ENCODE data around the gene CLIC5. TPM values are rescaled to one million over a fixed set of nuclear protein-coding genes. Genes with fewer than 3 reads are reported as not detected.

Gene CLIC5
- total RNA-seq, 4 donors from 2014 or later, result under 0.01 to 5.1 (median 1.5) TPM

DNA sequence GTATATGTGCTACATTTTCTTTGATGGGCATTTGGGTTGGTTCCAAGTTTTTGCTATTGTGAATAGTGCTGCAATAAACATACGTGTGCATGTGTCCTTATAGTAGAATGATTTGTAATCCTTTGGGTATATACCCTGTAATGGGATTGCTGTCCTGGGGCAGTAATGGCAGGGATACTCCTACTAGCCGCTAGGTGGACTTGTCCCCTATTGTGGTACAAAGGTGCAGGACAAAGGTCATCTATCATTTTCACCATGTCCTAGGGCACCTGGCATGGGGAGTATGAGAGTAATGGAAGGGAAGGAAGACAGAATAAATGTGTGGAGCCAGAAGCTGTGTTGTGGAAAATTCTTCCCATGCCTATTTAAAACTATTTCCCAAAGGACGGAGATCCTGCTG is 174.6 kb downstream of the CLIC5 start:
- Histone ChIP-seq H3K36me3 (no peaks in the 10 kb centered on the region), H3K9me3 (no peaks in the 10 kb centered on the region), H3K4me3 (no peak overlapping the region), H3K27me3 (no peaks in the 10 kb centered on the region), H3K27ac (no peak overlapping the region), H3K4me1 (no peaks in the 10 kb centered on the region)
- DNase-seq, result no peak
- intact Hi-C loops (cut with DNase I; ENCODE audit: low total_unique reads), result no loop called here
- no peak for TF ChIP-seq POLR2A (IDR thresholded peaks at IDR 0.05)
- TF ChIP-seq, protein P1, sequence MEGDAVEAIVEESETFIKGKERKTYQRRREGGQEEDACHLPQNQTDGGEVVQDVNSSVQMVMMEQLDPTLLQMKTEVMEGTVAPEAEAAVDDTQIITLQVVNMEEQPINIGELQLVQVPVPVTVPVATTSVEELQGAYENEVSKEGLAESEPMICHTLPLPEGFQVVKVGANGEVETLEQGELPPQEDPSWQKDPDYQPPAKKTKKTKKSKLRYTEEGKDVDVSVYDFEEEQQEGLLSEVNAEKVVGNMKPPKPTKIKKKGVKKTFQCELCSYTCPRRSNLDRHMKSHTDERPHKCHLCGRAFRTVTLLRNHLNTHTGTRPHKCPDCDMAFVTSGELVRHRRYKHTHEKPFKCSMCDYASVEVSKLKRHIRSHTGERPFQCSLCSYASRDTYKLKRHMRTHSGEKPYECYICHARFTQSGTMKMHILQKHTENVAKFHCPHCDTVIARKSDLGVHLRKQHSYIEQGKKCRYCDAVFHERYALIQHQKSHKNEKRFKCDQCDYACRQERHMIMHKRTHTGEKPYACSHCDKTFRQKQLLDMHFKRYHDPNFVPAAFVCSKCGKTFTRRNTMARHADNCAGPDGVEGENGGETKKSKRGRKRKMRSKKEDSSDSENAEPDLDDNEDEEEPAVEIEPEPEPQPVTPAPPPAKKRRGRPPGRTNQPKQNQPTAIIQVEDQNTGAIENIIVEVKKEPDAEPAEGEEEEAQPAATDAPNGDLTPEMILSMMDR (IDR thresholded peaks at IDR 0.05), result no peak

DNA sequence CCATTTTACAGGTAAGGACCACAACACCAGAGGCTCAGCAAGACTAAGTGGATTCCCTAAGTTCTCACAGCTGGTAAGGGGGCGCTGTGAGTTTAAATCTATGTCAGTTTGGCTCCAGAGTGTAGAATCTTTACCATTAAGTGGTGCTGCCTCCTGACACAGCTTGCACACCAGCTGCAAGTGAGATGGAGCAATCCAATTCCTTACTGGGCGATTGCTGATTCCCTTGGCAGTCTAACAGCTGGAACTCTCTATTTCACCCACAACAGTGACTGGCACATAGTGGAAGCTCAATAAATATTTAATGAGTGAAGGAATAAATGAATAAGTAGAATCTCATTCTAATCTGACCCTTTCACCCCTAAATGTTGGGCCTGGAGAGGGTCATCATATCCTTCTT is 176.7 kb downstream of the CLIC5 start:
- intact Hi-C loops (cut with DNase I; ENCODE audit: low total_unique reads), result no loop called here
- Histone ChIP-seq H3K36me3 (no peaks in the 10 kb centered on the region), H3K4me1 (no peaks in the 10 kb centered on the region), H3K27ac (no peak overlapping the region), H3K4me3 (no peak overlapping the region), H3K27me3 (no peaks in the 10 kb centered on the region), H3K9me3 (no peaks in the 10 kb centered on the region)
- DNase-seq, result no peak
- TF ChIP-seq, protein P1 (IDR thresholded peaks at IDR 0.05), result no peak
- no peak for TF ChIP-seq POLR2A (IDR thresholded peaks at IDR 0.05)

DNA sequence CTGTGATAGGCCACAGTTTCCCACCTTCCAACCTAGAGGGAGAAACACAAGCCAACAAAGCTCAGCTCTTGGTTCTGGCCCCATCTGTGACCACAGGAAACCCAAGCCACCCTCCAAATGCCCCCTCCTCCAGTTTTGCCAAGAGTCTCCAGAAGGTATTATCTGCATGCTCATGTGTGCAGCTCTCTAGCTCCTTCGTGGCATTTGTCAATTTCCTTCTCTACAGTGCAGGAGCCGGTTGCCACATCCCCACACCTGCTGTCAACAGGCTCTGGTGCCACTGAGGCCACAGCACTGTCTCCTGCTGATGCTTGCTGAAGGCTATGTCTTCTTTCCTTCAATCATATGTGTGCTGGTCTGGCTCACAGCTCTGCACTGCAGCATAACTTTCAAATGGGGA is 177.2 kb downstream of the CLIC5 start:
- no peak overlapping the region for H3K4me3 ChIP-seq
- H3K27ac ChIP-seq, result no peak overlapping the region
- DNase-seq, result no peak
- TF ChIP-seq, protein P1 (IDR thresholded peaks at IDR 0.05), result no peak
- TF ChIP-seq POLR2A (IDR thresholded peaks at IDR 0.05), result no peak
- H3K4me1 ChIP-seq, result no peaks in the 10 kb centered on the region
- H3K36me3 ChIP-seq, result no peaks in the 10 kb centered on the region
- H3K9me3 ChIP-seq, result no peaks in the 10 kb centered on the region
- intact Hi-C loops (cut with DNase I; ENCODE audit: low total_unique reads), result no loop called here
- H3K27me3 ChIP-seq, result no peaks in the 10 kb centered on the region

DNA sequence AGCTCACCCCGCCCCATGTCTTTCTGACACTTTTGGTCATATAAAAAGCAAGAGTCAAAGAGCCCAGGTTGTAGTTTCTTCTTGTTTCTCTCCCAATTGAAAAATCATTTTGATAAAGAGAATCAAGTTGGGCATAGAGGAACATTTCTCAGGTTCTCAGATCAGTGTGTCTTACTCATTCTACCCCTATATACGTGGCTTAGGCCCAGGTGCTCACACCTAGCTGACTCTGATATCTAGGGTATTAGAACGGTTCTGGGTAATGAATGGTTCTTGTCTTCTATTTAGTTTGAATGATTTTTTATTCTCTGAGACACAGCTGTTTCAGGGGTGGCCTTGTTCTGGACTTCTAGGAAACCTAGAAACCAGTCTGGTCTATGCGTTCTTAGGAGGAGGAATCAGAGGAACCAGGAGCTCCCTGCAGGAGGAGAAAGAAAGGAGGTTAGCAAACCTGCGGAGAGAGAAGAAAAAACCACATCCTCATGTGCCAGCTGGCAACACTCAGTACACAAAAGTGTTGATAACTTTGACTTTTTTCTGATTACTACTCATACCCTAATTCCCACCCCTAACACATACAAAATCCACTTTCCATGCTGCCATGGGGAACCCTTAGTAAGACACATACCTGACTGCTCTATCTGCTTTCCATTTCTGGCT is 178.0 kb downstream of the CLIC5 start:
- Histone ChIP-seq H3K36me3 (no peaks in the 10 kb centered on the region), H3K9me3 (no peaks in the 10 kb centered on the region), H3K4me3 (no peak overlapping the region), H3K27ac (no peak overlapping the region), H3K4me1 (no peaks in the 10 kb centered on the region), H3K27me3 (no peaks in the 10 kb centered on the region)
- TF ChIP-seq POLR2A (IDR thresholded peaks at IDR 0.05), result no peak
- TF ChIP-seq, protein P1 (IDR thresholded peaks at IDR 0.05), result no peak
- DNase-seq, result no peak
- intact Hi-C loops (cut with DNase I; ENCODE audit: low total_unique reads), result no loop called here

DNA sequence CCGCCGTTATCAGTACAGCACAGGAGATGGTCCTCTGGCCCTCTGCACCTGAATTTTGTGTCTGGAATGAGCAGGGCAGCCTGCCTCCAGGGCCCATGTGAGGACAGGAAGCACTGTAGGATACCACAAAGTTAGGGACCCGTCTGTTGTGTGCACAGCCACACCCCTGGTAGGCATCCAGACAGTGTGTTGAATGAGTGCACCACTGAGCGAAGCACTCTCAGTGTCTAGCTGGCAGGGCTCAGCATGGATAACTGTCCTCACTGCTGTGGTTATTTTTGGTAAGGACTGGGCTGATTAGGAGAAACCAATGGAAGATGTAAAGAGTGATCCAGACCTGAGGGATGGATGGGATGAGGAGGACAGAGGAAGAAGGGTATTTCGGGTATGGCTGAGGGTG is 178.7 kb downstream of the CLIC5 start:
- TF ChIP-seq, protein P1 (IDR thresholded peaks at IDR 0.05), result no peak
- TF ChIP-seq POLR2A (IDR thresholded peaks at IDR 0.05), result no peak
- Histone ChIP-seq H3K9me3 (no peaks in the 10 kb centered on the region), H3K4me3 (no peak overlapping the region), H3K27me3 (no peaks in the 10 kb centered on the region), H3K36me3 (no peaks in the 10 kb centered on the region), H3K4me1 (no peaks in the 10 kb centered on the region), H3K27ac (no peak overlapping the region)
- intact Hi-C loops (cut with DNase I; ENCODE audit: low total_unique reads), result no loop called here
- no peak for DNase-seq
